Activated CD8-positive, alpha-beta memory T cell treated with anti-CD3 and anti-CD28 coated beads, Interleukin-2, amount 50 U/mL, for 4 hours (primary cell): Measurements from ENCODE around the gene MAP4K1.

Experiments
- DNase-seq: peaks from one replicate; pipeline ENCODE4 v3.0.0-alpha.2; 2020

The MAP4K1 gene

GRCh38 chr19:38543286-38543806 lies 74.4 kb downstream of the MAP4K1 start:
- no peak for DNase-seq

DNA sequence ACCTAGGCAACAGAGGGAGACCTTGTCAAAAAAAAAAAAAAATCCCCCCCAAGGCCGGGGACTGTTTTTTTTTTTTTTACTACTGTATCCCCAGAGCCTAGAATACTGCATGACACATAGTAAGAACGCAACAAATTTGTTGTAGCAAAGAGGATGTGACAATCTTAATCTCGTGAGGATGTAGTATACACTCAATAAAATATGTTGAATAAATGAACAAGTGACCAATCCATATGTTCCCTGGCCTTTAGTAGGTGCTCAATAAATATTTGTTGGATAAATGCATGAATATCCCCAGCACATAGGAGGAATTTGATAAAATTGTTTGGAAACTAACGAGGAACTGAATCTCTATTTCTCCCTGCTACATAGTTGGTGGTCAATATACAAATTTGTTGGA lies 75.7 kb downstream of the MAP4K1 start:
- no peak for DNase-seq

DNA sequence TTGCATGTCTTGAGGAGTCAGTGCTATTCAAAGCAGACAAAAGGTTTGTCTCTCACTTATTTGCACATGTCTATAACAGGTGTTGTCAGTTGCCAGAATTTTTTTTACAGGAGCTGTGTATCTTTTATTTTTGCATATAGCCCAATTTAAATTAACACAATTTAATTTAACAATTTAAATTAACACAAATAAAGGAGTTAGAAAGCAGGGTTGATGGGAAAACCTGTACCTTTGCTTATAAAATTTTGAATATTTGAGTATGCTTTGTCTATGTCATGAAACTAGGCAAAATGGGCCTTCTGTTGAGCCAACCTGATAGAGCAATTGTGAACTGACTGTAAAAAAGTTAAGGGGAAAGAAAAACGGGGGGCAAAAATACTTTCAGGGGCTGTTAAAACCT lies 78.0 kb downstream of the MAP4K1 start:
- no peak for DNase-seq

GRCh38 chr19:38538793-38539528 lies 78.8 kb downstream of the MAP4K1 start:
- DNase-seq, result no peak

- no peak for DNase-seq
Measured at GRCh38 chr19:38538386-38538785, 79.4 kb downstream of the MAP4K1 start.
